Rectal smooth muscle tissue (tissue), 1 donor: ENCODE results near the gene IL1RAPL1.

ENCODE experiments used
- H3K27ac ChIP-seq: one replicate; pipeline ENCODE4 v1.7.0; 2013; ENCODE audit warnings: low read depth, low read length, inconsistent platforms
- H3K27me3 ChIP-seq: one replicate; pipeline ENCODE4 v1.7.0; 2013; ENCODE audit warnings: low read length; ENCODE audit not compliant: control insufficient read depth, insufficient read depth
- H3K36me3 ChIP-seq: one replicate; pipeline ENCODE4 v1.7.0; 2013; ENCODE audit warnings: low read length; ENCODE audit not compliant: control insufficient read depth, insufficient read depth
- H3K4me1 ChIP-seq: one replicate; pipeline ENCODE4 v1.7.0; 2013; ENCODE audit warnings: low read length; ENCODE audit not compliant: control insufficient read depth, insufficient read depth
- H3K4me3 ChIP-seq: one replicate; pipeline ENCODE4 v1.7.0; 2013; ENCODE audit warnings: low read length
- H3K9ac ChIP-seq: one replicate; pipeline ENCODE4 v1.7.0; 2013; ENCODE audit warnings: low read length

Gene IL1RAPL1

DNA sequence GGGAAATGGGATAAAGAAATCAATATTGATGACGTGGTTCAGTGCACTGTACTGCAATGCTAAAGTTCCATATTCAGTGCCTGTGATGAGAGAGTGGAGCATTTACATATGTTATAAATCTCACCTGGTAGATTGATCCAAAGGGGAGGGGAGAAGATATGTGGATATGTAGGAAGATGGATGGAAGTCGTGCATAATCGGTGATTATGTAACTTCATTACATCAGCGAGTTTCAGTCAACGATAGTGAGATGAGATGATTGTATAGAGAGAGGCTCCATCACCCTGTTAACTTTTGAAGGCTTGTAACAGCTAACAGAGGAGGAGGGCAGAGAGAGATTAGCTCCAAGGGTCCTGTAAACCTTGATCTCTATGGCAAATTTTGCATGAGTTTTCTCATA is 1.8 kb downstream of the IL1RAPL1 start:
- Histone ChIP-seq H3K4me3 (peak overlapping the region; percentile 17), H3K9ac (no peak overlapping the region), H3K4me1 (no peaks in the 10 kb centered on the region), H3K27ac (no peak overlapping the region), H3K36me3 (no peaks in the 10 kb centered on the region), H3K27me3 (no peaks in the 10 kb centered on the region)

DNA sequence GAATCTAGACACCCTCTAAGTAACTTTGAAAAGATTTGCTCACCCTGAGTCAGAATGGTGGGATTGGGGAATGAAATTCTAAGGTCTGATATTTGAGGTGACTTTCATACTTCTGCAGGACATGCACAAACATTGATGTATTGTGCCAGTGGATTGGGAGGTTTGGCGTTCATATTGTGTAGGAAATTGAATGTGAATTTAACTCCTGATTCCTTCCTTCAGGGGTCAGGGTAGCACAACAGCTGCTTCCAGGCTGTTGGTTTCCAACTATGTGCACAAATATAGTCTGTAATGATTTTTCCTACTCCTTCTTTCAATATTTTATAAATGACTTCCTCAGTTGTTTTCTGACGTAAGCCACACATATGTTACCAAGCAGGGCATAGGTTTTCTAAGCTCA is 3.1 kb downstream of the IL1RAPL1 start:
- H3K36me3 ChIP-seq = no peaks in the 10 kb centered on the region
- no peaks in the 10 kb centered on the region for H3K27me3 ChIP-seq
- H3K27ac ChIP-seq = no peak overlapping the region
- no peak overlapping the region for H3K9ac ChIP-seq
- H3K4me3 ChIP-seq = no peak overlapping the region
- no peaks in the 10 kb centered on the region for H3K4me1 ChIP-seq

GRCh38 chrX:28591542-28591941 is 4.3 kb downstream of the IL1RAPL1 start:
- Histone ChIP-seq H3K4me1 (no peaks in the 10 kb centered on the region), H3K9ac (no peak overlapping the region), H3K36me3 (no peaks in the 10 kb centered on the region), H3K27ac (no peak overlapping the region), H3K4me3 (no peak overlapping the region), H3K27me3 (no peaks in the 10 kb centered on the region)

GRCh38 chrX:28595346-28595745 is 8.1 kb downstream of the IL1RAPL1 start:
- no peak overlapping the region for H3K4me3 ChIP-seq
- no peaks in the 10 kb centered on the region for H3K36me3 ChIP-seq
- H3K4me1 ChIP-seq = no peaks in the 10 kb centered on the region
- H3K27me3 ChIP-seq = no peaks in the 10 kb centered on the region
- H3K27ac ChIP-seq = no peak overlapping the region
- H3K9ac ChIP-seq = no peak overlapping the region

DNA sequence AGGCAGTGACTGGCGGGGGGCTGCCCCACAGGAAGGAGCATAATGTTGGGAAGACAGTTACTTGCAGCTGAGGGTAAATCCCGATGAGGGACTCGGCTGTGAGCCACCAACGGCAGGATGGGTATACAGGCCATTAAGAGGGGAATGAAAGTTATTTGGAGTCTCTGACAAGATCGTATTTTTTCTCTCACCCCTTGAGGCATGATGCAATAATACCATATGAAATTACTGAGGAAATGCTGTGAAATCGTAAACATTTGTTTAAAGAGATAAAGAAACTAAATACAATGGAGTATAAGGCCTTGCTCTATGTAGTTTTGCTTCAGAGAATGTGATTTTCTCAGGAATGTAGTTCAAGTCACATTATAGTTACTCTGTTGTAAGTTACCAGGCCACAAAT is 12.7 kb downstream of the IL1RAPL1 start:
- no peaks in the 10 kb centered on the region for H3K36me3 ChIP-seq

DNA sequence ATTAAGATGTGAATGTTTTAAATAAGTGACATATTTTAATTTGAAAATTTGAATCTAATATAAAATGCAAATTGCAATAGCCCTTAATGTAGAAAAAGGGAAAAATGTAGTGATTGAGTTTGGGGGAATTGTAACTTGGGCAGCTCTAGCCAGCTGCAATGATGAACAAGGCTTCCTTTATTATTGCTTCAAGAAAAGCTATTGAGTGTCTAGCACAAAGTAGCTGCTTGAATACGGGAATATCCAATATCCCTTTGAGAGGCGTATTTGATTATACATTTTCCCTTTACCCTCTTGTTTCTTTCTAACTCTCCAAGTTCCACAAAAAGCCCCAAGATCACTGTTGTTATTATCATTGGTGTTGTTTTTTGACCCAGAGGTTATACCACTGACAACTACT is 21.8 kb downstream of the IL1RAPL1 start:
- Histone ChIP-seq H3K27ac (no peak overlapping the region), H3K4me3 (no peak overlapping the region), H3K4me1 (no peaks in the 10 kb centered on the region), H3K9ac (no peak overlapping the region), H3K36me3 (no peaks in the 10 kb centered on the region), H3K27me3 (no peaks in the 10 kb centered on the region)

More for the DNA sequence above, 12.7 kb downstream of the IL1RAPL1 start:
- Histone ChIP-seq H3K27me3 (no peaks in the 10 kb centered on the region), H3K9ac (no peak overlapping the region), H3K4me1 (no peaks in the 10 kb centered on the region), H3K4me3 (no peak overlapping the region), H3K27ac (no peak overlapping the region)

DNA sequence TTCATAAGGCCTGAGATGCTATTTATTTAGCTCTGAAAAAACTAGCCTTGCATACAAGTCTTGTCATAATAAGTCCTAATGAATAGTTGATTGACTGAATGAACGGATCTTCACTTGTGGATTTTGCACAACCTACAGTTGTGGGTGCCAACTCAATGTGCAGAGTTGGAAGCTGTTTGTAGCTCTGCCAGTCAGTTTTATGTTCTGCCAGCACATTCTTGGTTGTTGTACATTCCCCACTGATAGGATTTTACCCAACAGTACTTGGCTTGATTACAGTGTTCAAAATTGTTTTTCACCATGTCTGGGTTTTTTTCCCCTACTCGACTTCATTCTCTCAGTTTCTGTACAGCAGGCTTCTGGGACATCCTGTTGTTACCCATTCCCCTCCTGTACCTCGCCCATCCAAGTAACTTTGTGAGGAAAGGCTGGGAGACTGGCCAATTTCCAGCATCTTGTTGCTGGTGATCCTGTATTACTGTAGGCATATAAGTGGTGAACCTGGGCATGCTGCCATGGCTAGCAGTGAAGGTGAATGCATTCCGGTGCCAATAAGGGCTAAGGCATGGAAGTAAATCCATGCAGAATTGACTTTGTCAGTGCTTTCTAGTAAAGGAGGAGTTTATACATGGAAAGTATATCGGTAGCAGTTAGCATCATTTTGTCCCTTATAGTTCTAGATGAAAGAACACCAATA is 22.8 kb downstream of the IL1RAPL1 start:
- H3K9ac ChIP-seq = no peak overlapping the region
- H3K36me3 ChIP-seq = no peaks in the 10 kb centered on the region
- no peak overlapping the region for H3K27ac ChIP-seq
- H3K4me1 ChIP-seq = no peaks in the 10 kb centered on the region
- no peak overlapping the region for H3K4me3 ChIP-seq
- H3K27me3 ChIP-seq = no peaks in the 10 kb centered on the region

DNA sequence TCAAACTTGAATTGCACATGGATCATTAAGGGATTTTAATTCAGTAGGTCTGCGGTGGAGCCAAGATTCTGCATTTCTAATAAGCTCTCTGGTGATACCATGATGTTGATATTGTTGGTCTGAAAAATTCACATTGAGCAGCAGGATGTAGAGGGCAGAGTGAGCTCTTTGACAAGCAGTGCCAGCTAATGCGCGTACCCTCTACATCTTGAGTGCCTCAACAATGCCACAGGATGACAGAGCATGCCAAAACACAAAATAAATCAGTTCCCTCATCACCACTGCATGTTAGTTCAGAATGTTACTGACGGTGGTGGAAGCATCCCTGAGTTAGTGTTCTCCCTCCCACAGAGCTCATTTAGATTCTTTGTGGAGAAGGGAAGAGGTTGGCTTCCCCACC is 23.5 kb downstream of the IL1RAPL1 start:
- Histone ChIP-seq H3K36me3 (no peaks in the 10 kb centered on the region), H3K4me1 (no peaks in the 10 kb centered on the region), H3K4me3 (no peak overlapping the region), H3K27ac (no peak overlapping the region), H3K9ac (no peak overlapping the region), H3K27me3 (no peaks in the 10 kb centered on the region)

GRCh38 chrX:28613558-28613957 is 26.3 kb downstream of the IL1RAPL1 start:
- no peaks in the 10 kb centered on the region for H3K36me3 ChIP-seq
- no peaks in the 10 kb centered on the region for H3K4me1 ChIP-seq
- no peaks in the 10 kb centered on the region for H3K27me3 ChIP-seq
- no peak overlapping the region for H3K4me3 ChIP-seq
- no peak overlapping the region for H3K9ac ChIP-seq
- no peak overlapping the region for H3K27ac ChIP-seq

- H3K4me1 ChIP-seq = no peaks in the 10 kb centered on the region
- no peak overlapping the region for H3K9ac ChIP-seq
- no peak overlapping the region for H3K4me3 ChIP-seq
- no peak overlapping the region for H3K27ac ChIP-seq
- H3K27me3 ChIP-seq = no peaks in the 10 kb centered on the region
- no peaks in the 10 kb centered on the region for H3K36me3 ChIP-seq
Observed at GRCh38 chrX:28625223-28625622, 38.0 kb downstream of the IL1RAPL1 start.

DNA sequence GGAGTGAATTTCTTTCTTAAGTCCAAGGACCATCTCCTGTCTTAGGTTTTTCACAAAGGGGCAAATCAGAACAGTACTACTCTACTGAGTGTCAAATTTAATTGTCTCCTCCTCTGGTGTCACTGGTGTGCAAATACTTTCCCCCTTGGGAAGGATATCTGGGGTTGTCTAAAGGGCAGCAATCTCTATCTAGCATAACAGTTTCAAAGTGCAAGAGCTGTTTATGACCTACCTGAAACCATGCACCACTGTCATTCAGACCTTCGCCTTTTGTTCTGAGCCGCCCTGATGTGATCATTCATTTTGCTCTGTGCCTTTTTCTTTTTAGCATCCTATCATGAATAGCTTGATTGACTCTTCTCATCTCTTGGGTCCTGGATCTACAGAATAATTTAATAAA is 39.3 kb downstream of the IL1RAPL1 start:
- Histone ChIP-seq H3K9ac (no peak overlapping the region), H3K27me3 (no peaks in the 10 kb centered on the region), H3K4me3 (no peak overlapping the region), H3K4me1 (no peaks in the 10 kb centered on the region), H3K36me3 (no peaks in the 10 kb centered on the region), H3K27ac (no peak overlapping the region)

DNA sequence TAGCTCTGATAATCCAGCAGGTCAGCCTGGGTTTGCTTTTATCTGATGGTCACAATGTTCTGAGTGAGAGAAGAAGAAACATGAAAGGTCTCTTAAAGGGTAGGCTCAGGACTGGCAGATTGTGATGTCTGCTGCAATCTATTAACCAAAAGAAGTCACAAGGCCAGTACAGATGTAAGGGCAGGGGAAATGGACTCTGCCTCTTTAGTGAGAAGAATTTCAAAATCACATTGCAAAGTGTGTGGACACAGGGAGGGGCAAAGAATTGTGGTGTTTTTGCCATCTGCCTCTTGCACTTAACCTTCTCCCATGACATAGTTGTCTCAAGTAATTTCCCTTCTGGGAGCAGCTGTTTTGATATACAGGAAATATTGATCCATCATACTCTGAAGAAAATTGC is 40.9 kb downstream of the IL1RAPL1 start:
- no peak overlapping the region for H3K9ac ChIP-seq
- no peak overlapping the region for H3K27ac ChIP-seq
- no peak overlapping the region for H3K4me3 ChIP-seq
- H3K36me3 ChIP-seq = no peaks in the 10 kb centered on the region
- no peaks in the 10 kb centered on the region for H3K4me1 ChIP-seq
- no peaks in the 10 kb centered on the region for H3K27me3 ChIP-seq

- no peak overlapping the region for H3K27ac ChIP-seq
Observed at GRCh38 chrX:28638775-28639174, 51.5 kb downstream of the IL1RAPL1 start.

More at GRCh38 chrX:28638775-28639174, 51.5 kb downstream of the IL1RAPL1 start:
- H3K27me3 ChIP-seq = no peaks in the 10 kb centered on the region
- H3K9ac ChIP-seq = no peak overlapping the region
- no peak overlapping the region for H3K4me3 ChIP-seq
- H3K4me1 ChIP-seq = no peaks in the 10 kb centered on the region
- H3K36me3 ChIP-seq = no peaks in the 10 kb centered on the region
